CD4-positive, alpha-beta T cell treated with Interleukin-4 for 4 hours (primary cell): ENCODE results near the gene GP1BB.
"Not testable (repeated sequence)": the region's sequence is repeated elsewhere in the genome, so short reads cannot be mapped to it uniquely, and the experiment has no call there.

Experiments
- DNase-seq: peaks from one replicate; pipeline ENCODE4 v3.0.0-alpha.2; 2020

Gene GP1BB

DNA sequence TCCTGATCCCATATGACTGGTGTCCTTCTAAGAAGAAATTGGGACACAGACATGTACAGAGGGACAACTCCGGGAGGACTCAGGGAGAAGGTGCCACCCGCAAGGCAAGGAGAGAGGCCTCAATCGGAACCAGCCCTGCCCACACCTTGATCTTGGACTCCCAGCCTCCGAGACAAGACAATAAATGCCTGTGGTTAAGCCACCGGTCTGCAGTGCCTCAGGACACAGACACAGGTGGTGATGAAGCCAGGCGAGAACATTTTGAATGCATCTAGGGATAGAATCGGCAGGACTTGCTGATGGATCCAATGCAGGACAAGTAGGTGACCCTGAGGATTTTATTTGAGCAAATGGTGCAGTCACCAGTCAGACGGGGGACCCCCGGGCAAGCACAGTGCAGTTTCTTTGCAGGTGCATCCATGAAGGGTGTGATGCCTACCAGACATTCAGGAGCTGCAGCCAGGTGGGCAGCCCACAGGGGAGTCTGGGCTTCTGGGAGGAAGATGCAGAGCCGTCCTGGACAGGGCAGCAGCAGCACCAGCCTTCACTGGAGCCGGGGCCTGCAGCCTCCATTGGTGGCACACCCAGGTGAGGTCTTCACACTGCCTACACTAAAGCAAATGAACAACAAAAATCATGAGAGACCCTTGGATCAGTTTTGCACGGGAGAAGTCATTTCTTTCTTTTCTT is 29.2 kb upstream of the GP1BB start:
- no peak for DNase-seq

GRCh38 chr22:19694696-19695095 is 28.6 kb upstream of the GP1BB start:
- DNase-seq = no peak

DNA sequence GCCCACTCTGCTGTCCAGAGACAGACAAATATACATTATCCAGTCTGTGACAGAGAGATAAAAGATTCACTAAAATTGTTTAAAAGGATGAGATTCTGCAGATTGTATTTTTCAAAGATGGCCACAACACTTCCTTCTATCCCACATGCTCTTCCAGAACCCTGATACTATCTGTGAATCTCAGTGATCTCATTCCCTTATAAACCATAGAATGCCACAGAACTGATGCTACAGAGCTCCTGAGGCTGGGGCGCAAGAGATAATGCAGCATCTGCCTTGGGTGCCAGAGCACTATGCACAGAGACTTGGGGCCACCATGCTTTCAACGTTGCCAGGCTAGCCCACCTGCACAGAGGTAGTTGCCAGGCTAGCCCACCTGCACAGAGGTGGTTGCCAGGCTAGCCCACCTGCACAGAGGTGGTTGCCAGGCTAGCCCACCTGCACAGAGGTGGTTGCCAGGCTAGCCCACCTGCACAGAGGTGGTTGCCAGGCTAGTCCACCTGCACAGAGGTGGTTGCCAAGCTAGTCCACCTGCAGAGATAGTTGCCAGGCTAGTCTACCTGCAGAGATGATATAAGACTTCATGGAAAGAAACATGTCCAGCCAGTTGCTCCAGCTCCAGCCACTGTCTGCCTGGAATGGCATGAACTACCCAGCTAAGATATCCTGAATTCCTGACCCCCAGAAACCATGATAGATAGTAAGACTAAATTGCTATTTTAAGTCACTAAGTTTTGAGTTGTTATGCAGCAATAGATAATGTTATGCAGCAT is 26.6 kb upstream of the GP1BB start:
- no peak for DNase-seq

DNA sequence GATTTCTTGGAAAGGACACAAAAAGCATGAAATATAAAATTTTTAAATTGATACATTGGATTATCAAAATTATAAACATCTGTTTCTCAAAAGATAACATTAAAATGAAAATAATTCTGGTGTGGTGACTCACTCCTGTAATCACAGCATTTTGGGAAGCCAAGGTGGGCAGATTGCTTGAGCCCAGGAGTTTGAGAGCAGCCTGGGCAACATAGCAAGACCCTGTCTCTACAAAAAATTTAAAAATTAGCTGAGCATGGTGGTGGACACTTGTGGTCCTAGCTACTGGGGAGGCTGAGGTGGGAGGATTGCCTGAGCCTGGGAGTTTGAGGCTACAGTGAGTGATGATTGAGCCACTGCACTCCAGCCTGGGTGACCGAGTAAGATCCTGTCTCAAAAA is 25.5 kb upstream of the GP1BB start:
- not testable (repeated sequence) for DNase-seq

- no peak for DNase-seq
Measured at GRCh38 chr22:19700790-19701419, 22.4 kb upstream of the GP1BB start.

- DNase-seq = no peak
Measured at GRCh38 chr22:19701420-19702145, 21.8 kb upstream of the GP1BB start.

- DNase-seq = no peak
Measured at GRCh38 chr22:19703869-19704268, 19.5 kb upstream of the GP1BB start.

DNA sequence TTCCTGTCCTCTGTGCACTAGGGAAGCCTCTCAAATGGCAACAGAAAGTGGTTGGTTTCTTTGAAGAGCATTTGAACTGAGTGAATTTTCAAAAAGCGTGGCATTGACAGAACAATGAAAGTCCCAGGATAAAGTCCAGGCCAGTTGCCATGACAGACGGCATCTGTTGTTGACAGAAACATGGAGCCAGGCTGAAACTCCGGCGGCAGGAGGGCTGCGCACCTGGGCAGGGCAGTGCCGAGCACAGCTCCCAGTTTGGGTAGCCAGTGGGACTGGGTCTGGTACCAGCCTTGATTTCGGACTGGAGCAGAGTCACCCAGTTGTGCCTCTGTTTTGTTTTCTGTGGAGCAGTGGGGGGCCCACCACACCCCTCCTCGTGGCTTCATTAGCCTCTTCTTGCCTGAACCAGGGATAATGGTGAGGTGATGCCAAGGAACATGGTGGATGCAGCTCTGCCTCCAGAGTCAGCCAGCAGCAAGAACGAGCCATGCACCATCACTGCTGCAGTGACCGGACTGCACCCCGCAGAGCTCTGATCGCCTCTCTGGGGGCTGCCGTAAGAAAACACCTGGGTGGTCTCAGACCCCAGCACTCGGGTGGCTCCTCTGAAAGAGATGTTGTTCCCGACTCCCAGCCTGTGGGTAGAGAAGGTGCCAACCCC is 18.9 kb upstream of the GP1BB start:
- DNase-seq = no peak

DNA sequence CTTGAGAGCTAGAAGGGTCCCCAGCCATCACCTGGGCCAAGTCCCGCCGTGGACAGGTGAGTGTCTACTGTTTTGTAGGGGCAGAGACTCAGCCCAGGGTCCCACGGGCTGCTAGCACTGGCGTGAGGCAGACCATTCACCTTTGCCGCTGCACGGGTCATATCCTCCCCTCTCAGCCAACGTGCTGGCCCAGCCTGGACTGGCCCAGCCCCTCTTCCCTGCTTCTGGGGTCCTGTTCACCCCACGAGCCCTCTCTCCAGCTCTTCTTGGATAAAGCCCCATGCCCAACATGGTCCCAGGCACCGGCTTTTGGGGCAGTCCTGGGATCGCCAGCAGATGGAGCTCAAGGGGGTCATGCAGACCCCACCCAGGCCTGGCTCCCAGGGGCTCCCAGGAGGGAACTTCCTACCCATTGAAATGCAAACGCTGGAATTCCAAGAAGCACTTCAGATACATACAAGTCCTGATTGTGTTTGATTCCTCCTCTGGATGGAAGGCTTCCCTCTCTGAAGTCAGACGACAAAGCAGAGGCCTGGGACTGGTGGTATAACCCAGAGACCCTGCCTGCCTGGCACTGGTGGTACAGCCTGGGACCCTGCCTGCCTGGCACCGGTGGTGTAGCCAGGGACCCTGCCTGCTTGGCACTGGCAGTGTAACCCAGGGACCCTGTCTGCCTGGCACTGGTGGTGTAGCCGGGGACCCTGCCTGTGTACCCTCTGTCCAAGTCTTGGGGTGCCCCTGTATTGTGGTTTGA is 18.0 kb upstream of the GP1BB start:
- DNase-seq = no peak

GRCh38 chr22:19706661-19707151 is 16.6 kb upstream of the GP1BB start:
- DNase-seq = no peak

- DNase-seq = no peak
Measured at GRCh38 chr22:19707347-19708290, 15.7 kb upstream of the GP1BB start.

GRCh38 chr22:19708321-19709011 is 14.9 kb upstream of the GP1BB start:
- no peak for DNase-seq

GRCh38 chr22:19709063-19709769 is 14.1 kb upstream of the GP1BB start:
- no peak for DNase-seq

DNA sequence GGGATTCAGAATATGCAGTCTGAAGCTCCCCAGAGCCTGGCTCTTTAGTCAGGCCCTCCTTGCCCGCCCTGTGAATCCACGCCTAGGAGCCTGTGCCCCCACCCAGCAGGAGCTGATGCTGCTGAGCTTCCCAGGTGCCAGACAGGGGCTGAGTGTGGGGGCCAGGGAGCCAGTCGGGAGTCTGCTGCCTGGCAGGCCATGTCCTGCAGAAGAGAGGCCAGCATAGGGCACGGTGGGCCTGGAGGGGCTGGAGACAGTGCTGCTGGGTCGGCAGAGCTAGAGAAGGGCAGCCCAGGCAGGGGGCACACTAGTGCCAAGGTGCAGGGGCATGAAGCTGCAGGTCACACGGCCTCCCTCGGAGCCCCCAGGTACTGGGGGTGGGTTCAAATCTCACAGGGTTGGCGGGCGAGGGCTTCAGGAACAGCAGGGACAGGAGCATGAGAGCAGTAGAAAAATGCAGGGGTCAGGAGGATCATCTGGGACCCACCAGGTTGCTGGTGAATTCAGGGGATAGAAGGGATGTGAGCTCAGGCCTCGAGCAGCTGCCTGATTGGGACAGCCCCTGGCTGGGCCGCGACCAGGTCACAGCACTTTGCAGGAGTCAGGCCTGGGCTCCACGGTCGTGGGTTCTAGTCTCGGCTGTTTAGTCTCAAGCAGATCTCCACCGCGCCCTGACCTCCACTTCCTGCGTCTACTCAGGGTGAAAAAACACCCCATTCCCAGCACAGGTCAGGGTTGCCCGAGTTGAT is 13.1 kb upstream of the GP1BB start:
- DNase-seq = no peak

DNA sequence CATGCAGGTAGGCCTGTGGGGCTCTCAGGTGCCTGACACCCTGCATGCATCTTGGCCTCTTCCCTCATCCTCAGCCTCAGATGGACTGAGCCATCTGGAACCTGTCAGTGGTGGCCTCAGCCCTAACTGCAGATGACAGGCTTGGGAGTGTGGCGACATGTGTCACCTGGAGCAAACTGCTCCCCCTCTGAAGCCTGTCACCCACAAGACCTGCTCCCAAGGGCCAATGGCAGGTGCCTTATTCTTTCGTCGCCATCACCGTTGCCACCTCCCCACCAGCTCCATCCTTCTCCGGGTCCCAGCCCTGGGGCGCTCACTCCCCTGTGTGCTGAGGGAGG is 12.6 kb upstream of the GP1BB start:
- no peak for DNase-seq

- no peak for DNase-seq
Measured at GRCh38 chr22:19713245-19713644, 10.1 kb upstream of the GP1BB start.

- no peak for DNase-seq
Measured at GRCh38 chr22:19713650-19714311, 9.6 kb upstream of the GP1BB start.
